ENCODE data around the gene OR52B4.
"Not testable (repeated sequence)": the region's sequence is repeated elsewhere in the genome, so short reads cannot be mapped to it uniquely, and the experiment has no call there.

Gene OR52B4

DNA sequence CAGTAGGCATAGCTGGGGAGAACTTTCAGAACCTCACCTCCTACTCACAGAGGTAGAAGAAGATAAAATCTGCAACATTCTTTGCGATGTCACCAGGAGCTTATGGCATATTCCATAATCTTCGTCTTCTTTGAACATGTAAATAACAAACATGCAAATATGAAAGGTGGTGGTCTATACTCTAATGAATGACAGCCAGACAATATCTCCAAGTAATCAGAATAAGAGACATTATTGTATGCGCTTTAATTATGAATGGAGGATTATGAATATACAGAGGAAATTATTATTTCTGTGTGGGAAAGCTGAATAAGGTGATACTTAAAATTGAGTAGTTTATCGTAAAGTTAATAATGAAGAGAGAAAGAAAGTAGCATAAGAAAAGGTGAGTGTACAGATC, at the start of gene OR52B4:
Gene OR52B4 (minus strand): TSS at position 101 of the 400 bp plus-strand sequence. CDS start 91 bp downstream, at position 10.
- DNase-seq, result no peak

DNA sequence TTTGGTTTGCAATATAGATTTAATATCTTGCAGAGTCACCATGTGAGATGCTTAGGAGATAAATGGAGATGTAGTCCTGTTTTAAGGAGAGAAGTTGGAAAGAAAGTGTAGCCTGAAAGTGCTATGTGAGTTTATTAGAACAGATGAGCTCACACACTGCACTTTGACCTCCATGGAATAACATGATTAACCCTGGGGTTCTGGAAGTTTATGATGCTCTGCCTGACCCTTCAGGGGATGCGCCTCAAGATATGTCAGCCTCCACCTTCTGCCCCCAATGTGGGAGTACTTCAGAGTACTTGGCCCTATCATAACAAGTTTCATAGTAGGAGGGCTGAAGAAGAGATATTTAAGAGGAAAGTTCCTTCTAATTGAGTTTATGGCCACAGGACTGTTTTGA, 48.6 kb upstream of the OR52B4 start:
- DNase-seq, result no peak

DNA sequence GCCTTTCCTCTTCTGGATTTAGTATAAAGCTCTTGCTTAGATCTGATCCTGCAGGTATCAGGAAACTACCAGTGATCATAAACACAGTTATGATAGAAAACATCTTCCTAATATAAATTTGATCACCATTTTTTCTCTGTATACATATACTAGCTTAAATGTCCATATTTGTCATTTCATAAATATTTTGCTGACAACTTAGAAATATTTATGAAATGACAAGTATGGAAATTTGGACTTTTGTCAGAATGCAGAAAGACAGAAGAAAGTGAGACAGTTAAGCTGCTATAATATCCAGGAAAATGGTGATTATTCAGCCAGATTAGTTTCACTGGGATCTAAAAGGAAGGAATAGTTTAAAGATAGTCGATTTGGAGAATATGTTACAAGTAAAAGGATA, 48.1 kb upstream of the OR52B4 start:
- no peak for DNase-seq

DNA sequence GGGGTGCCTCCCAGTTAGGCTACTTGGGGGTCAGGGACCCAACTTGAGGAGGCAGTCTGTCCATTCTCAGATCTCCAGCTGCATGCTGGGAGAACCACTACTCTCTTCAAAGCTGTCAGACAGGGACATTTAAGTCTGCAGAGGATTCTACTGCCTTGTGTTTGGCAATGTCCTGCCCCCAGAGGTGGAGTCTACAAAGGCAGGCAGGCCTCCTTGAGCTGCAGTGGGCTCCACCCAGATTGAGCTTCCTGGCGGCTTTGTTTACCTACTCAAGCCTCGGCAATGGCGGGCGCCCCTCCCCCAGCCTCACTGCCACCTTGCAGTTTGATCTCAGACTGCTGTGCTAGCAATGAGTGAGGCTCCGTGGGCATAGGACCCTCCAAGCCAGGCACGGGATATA, 38.0 kb upstream of the OR52B4 start:
- DNase-seq, result not testable (repeated sequence)

GRCh38 chr11:4393858-4394223, 25.7 kb upstream of the OR52B4 start:
- no peak for DNase-seq

GRCh38 chr11:4393209-4393857, 25.1 kb upstream of the OR52B4 start, which contains the start of gene TRIM21:
TRIM21 (minus strand) TSS chr11:4393702; CDS start chr11:4390409, 3,293 bp downstream.
- DNase-seq, result peak; percentile 91

DNA sequence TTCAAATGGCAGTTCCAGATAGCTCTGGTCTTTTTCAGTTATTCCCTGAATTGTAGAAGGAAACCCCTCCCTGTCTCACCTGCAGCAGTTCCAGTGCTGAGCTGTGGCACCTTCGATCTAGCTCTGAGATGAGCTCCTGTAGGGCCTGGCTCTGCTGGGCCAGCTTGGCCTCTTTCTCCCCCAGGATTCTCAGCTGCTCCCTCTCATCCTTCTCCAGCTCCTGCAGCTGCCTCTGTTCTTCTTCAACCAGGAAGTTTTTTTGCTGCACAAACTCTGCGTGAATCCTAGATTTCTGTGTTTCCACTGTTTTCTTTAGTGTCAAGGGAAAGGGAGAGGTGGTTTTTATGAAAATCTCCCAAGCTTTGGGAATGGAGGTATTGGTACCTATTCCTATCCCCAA, 20.0 kb upstream of the OR52B4 start:
- DNase-seq, result no peak

DNA sequence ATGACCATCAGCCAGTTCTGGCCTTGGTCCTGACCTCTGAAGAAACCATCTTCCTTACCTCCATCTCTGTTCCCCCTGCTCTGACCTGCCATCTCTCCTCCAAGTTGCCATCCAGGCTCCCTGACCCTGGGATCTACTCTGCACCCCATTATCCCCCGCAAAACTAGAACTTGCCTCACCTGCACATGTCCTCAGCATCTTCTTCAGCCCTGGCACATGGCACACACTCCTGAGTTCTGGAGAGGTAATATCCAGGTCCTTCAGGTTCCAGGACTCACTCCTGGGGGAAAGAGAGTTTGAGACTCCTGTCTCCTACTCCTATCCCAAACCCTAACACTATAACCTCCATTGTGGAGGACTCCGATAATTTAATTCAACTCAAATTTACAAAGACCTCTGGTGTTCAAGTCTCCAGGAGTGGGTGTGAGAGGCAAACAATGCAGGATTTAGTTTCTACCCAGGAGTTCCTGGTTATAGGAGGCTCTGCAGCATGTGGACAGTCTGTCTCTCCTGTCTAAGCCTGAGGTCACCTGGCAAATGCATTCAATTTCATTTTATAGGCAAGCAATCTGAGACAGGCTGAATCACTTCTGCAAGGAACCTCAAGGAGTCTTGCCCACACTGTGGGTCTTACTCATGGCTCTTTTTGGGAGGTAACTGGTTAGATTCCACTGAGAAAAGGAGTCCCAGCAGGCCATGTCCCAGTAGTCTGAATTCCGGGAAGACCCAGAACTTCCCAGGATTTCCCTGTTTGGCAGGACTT, 18.0 kb upstream of the OR52B4 start:
- no peak for DNase-seq

- no peak for DNase-seq
Observed at GRCh38 chr11:4381901-4382300, 13.7 kb upstream of the OR52B4 start.

DNA sequence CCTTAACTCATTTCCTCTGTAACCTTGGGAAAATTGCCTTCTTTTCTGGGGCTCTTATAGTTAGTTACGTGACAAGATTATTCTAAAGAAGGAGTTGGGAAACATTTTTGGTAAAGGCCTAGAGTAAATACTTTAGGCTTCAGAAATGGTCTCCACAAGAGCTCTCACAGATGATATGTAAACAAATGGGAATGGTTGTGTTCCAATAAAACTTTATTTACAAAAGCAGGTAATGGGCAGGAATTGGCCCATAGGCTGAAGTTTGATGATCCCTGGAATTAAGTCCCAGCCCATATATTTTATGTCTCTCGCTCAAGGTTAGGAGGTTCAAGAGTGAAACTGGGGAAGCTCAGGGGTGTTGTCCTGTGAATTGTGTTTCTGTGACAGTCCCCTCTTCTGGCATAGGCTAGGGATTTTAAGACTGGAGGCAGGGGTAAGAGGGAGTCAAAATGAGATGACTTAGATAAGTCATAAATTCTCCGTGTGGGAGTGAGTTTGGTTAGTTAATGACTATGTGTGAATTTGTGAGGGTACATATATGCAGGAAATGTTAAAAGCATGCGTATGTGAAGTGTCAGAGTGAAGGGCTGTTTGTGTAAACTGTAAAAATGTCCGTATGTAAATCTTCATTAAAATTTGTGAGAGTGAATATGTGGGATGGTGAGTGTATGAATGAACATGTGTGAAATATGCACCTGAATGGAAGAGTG, 7.4 kb upstream of the OR52B4 start:
- DNase-seq, result peak; percentile 28

DNA sequence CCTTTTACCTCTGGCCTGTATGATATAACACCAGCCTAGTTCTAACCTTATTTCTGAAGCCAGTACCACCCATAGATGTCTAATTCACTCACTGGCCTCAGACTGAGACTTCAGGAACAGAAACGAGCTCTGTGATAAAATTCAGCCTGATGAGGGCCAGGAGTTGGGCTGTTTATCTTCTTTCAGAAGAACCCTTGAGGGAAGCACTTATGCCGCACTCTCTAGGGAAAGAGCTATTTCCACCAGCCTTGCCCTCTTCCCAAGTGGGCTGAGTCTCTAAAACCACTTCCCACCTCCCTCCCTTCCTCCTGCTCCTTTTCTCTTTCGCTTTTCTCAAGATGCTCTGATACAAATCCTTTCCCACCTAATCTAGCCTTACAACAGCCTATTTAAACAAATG, 2.0 kb upstream of the OR52B4 start:
- DNase-seq, result no peak

- DNase-seq, result not testable (repeated sequence)
Observed at GRCh38 chr11:4348142-4348541, 20.0 kb downstream of the OR52B4 start.

- DNase-seq, result not testable (repeated sequence)
Observed at GRCh38 chr11:4345366-4345765, 22.8 kb downstream of the OR52B4 start.

DNA sequence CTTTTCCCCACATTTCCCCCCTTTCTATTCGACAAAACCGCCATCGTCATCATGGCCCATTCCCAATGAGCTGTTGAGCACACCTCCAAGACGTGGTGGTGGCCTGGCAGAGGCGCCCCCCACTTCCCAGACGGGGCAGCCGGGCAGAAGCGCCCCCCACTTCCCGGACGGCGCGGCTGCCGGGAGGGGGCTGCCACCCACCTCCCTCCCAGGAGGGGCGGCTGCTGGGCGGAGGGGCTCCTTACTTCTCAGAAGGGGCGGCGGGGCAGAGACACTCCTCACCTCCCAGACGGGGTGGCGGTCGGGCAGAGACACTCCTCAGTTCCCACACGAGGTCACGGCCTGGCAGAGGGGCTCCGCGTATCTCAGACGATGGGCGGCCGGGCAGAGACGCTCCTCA, 33.8 kb downstream of the OR52B4 start:
- DNase-seq, result not testable (repeated sequence)
